ENCODE data around the gene KIF15.

KIF15 gene

GRCh38 chr3:44734646-44735168 lies 26.9 kb upstream of the KIF15 start:
- no peak for DNase-seq (ENCODE audit: low read depth)

DNA sequence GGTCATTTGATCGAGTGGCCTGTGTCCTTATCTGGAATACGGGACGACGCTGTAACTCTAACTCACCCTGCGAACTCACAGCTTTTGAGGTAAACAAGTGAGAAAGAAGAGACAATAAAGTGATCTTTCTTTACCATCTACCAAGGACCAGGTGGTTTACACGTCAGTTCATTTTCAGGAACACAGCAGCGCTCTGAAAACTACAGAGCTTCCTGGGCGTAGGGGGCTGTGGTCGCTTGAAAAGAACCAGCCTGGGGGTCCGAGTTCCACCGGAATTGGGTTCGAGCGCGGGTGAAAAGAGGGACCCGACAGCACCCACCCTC lies 532 bp upstream of the KIF15 start:
- DNase-seq (ENCODE audit: low read depth): no peak
- TF ChIP-seq, protein P1, sequence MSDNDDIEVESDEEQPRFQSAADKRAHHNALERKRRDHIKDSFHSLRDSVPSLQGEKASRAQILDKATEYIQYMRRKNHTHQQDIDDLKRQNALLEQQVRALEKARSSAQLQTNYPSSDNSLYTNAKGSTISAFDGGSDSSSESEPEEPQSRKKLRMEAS (IDR thresholded peaks at IDR 0.05; ENCODE audit: low read depth, low read length): no peak
- TF ChIP-seq POLR2A (IDR thresholded peaks at IDR 0.05; ENCODE audit: extremely low read depth, insufficient read length) (no peak), MYC (IDR thresholded peaks at IDR 0.05; ENCODE audit: low read depth, low read length) (no peak)
- TF ChIP-seq, protein P2, sequence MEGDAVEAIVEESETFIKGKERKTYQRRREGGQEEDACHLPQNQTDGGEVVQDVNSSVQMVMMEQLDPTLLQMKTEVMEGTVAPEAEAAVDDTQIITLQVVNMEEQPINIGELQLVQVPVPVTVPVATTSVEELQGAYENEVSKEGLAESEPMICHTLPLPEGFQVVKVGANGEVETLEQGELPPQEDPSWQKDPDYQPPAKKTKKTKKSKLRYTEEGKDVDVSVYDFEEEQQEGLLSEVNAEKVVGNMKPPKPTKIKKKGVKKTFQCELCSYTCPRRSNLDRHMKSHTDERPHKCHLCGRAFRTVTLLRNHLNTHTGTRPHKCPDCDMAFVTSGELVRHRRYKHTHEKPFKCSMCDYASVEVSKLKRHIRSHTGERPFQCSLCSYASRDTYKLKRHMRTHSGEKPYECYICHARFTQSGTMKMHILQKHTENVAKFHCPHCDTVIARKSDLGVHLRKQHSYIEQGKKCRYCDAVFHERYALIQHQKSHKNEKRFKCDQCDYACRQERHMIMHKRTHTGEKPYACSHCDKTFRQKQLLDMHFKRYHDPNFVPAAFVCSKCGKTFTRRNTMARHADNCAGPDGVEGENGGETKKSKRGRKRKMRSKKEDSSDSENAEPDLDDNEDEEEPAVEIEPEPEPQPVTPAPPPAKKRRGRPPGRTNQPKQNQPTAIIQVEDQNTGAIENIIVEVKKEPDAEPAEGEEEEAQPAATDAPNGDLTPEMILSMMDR (IDR thresholded peaks at IDR 0.05; ENCODE audit: low read depth, low read length): no peak
- H3K4me3 ChIP-seq (ENCODE audit: low read depth, low read length): peak overlapping the region; percentile 91

More at GRCh38 chr3:44734646-44735168, 26.9 kb upstream of the KIF15 start:
- TF ChIP-seq MYC (IDR thresholded peaks at IDR 0.05; ENCODE audit: low read depth, low read length) (no peak), POLR2A (IDR thresholded peaks at IDR 0.05; ENCODE audit: extremely low read depth, insufficient read length) (no peak)
- TF ChIP-seq, protein P2 (IDR thresholded peaks at IDR 0.05; ENCODE audit: low read depth, low read length): no peak
- TF ChIP-seq, protein P1 (IDR thresholded peaks at IDR 0.05; ENCODE audit: low read depth, low read length): no peak
- no peak overlapping the region for H3K4me3 ChIP-seq (ENCODE audit: low read depth, low read length)

- DNase-seq (ENCODE audit: low read depth): peak; percentile 39
- H3K4me3 ChIP-seq (ENCODE audit: low read depth, low read length): peak overlapping the region; percentile 91
Observed at GRCh38 chr3:44762170-44762677, 630 bp downstream of the KIF15 start.

GRCh38 chr3:44762690-44763089 lies 1.1 kb downstream of the KIF15 start:
- TF ChIP-seq, protein P2 (IDR thresholded peaks at IDR 0.05; ENCODE audit: low read depth, low read length): no peak
- TF ChIP-seq POLR2A (IDR thresholded peaks at IDR 0.05; ENCODE audit: extremely low read depth, insufficient read length) (no peak), MYC (IDR thresholded peaks at IDR 0.05; ENCODE audit: low read depth, low read length) (no peak)
- TF ChIP-seq, protein P1 (IDR thresholded peaks at IDR 0.05; ENCODE audit: low read depth, low read length): no peak
- peak overlapping the region; percentile 91 for H3K4me3 ChIP-seq (ENCODE audit: low read depth, low read length)
- DNase-seq (ENCODE audit: low read depth): no peak

More at GRCh38 chr3:44762170-44762677, 630 bp downstream of the KIF15 start:
- TF ChIP-seq, protein P1 (IDR thresholded peaks at IDR 0.05; ENCODE audit: low read depth, low read length): no peak
- TF ChIP-seq, protein P2 (IDR thresholded peaks at IDR 0.05; ENCODE audit: low read depth, low read length): no peak
- TF ChIP-seq MYC (IDR thresholded peaks at IDR 0.05; ENCODE audit: low read depth, low read length): no peak
- TF ChIP-seq POLR2A (IDR thresholded peaks at IDR 0.05; ENCODE audit: extremely low read depth, insufficient read length): no peak

DNA sequence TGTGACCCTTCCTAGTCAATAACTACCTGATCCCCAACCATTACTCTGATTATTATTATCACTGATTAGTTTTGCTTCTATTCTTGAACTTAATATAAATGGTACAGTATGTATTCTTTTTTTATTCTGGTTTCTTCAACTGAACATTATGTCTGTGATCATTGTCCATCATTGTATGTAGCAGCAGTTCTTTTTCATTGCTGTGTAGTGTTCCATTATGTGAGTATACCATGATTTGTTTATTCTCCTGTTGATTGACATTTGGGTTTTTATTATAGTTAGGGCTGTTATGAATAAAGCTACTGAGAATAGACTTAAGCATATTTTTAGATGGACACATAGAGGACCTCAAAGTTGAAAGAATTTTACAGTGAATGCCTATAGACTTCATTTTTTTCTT lies 2.7 kb downstream of the KIF15 start:
- H3K4me3 ChIP-seq (ENCODE audit: low read depth, low read length): no peak overlapping the region
- TF ChIP-seq, protein P1 (IDR thresholded peaks at IDR 0.05; ENCODE audit: low read depth, low read length): no peak
- TF ChIP-seq MYC (IDR thresholded peaks at IDR 0.05; ENCODE audit: low read depth, low read length) (no peak), POLR2A (IDR thresholded peaks at IDR 0.05; ENCODE audit: extremely low read depth, insufficient read length) (no peak)
- TF ChIP-seq, protein P2 (IDR thresholded peaks at IDR 0.05; ENCODE audit: low read depth, low read length): no peak
- DNase-seq (ENCODE audit: low read depth): no peak

Data from NB4 (cell line).